GM18498 (cell line): Measurements from ENCODE around the gene DOCK2.
"Not testable (repeated sequence)": the region's sequence is repeated elsewhere in the genome, so short reads cannot be mapped to it uniquely, and the experiment has no call there.

Experiments used
- ATAC-seq: cut with Tn5 transposase; IDR thresholded peaks from one replicate; pipeline ENCODE4 v1.9.1; 2021; ENCODE audit warnings: mild to moderate bottlenecking, moderate library complexity; ENCODE audit not compliant: unreplicated experiment

DOCK2 gene

DNA sequence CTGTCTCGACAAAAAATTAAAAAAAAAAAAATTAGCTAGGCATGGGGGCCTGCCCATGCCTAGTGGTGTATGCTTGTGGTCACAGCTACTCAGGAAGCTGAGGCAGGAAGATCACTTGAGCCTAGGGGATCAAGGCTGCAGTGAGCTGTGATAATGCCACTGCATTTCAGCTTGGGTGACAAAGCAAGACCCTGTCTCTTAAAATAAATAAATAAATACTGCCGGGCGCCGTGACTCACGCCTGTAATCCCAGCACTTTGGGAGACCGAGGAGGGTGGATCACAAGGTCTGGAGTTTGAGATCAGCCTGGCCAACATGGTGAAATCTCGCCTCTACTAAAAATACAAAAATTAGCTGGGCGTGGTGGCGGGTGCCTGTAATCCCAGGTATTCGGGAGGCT is 115.5 kb downstream of the DOCK2 start:
- ATAC-seq, result not testable (repeated sequence)

DNA sequence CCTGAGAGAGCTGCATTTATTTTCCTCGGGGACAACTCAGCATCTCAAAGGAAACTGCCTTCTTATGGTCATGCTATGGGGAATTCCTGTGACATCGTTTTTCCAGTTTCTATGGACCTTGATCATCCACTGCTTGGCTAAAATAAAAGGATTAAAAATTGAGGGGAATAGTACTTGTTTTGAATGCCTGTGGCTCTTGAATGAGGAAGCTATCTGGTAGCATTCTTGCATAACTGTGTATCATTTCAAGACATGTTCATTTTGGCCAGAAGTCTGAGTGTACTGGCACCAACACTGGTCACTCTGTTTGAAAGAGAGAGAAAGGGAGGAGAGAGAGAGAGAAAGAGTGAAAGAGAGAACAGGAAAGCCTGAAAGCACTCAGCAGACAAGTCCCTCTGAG is 116.7 kb downstream of the DOCK2 start:
- ATAC-seq, result no peak

DNA sequence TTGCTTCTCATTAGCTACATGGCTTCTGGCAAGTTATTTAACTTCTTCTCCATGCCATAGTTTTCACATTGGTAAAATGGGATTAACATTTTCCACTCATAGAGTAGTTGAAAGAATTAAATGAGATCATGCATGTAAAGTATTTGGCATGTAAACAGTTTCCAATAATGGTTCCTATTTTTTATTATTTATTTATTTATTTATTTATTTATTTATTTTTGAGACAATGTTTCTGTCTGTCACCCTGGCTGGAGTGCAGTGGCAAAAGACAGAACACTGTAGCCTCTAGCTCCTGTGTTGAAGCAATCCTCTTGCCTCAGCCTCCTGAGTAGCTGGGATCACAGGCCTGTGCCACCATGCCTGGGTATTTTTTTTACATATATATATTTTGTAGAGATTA is 117.7 kb downstream of the DOCK2 start:
- no peak for ATAC-seq

DNA sequence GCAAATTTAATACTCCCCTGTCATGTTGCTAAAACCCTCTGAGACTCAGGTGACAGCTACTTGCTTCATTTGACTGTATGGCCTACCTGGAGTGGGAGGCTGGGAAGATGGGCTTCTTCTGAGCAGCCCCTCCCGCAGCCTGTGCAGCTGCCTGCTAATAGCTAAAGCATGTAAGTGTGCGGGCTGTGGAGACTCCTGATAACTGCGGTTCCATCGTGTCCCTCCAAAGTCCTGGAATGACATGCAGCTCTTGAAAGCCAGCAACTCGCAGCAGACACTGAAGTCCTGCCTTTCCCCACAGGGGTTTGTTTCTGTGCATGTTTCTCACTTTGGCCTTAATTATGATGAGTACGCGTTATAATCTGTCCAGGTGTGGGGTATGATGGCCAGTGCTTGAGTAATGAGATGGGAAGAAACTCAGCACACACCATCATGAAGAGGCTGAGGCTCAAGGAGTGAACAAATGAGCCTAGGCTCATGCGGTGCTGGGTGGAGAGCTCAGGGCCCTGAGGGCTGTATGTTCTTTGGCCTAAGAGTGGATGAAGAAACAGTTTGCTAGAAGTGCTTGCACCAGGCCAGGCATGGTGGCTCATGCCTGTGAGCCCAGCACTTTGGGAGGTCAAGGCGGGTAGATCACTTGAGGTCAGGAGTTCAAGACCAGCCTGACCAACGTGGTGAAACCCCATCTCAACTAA is 119.1 kb downstream of the DOCK2 start:
- no peak for ATAC-seq

DNA sequence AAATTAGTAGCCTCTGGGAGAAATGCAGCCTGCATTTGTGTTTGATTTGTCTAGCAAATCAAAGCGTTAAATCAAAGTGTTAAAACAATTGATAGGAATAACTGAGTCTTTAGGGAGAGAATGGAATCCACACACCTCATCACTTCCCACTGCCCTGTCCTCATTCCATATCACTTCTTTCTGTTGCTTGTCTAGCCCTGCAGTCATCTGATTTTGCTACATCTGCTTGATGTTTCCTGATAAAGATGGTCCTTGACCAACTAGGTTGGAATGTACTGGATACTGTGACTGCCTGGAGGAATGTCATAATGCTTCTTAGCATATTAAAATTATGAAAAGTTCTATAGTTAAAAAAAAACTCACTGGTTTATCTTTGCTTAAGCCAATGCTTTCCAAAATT is 119.9 kb downstream of the DOCK2 start:
- no peak for ATAC-seq

DNA sequence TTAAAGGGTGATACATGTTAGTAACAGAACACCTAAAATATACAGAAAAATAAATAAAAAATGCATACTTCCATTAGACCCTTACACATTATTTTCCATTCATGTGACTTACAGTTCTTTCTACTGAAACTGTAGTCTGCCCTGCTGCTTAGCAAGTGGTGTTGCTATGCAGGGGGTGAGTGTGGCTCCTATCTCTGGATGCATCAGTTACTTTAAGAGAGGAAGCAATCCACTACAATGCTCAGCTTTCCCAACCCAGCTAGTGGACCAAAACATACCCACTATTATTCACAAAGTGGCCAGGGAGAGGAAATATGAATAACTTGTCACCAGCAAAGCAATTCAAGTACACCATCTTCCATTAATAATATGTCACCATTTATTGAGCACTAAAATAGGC is 121.8 kb downstream of the DOCK2 start:
- ATAC-seq, result no peak

DNA sequence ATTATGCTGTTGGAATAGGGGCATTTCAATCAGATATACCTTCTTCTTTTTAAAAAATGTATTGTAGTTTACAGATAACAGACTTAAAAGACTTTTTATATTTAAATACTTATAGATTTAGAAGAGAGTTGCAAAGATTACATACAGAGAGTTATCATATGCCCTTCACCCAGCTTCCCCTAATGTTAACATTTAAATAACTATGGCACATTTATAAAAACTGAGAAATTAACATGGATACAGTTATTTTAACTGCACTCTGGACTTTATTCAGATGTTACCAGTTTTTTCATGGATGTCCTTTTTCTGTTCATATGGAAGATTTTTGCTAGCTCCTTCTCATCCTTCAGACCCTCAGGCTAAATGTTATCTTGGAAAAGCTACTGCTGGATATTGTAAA is 123.2 kb downstream of the DOCK2 start:
- no peak for ATAC-seq

DNA sequence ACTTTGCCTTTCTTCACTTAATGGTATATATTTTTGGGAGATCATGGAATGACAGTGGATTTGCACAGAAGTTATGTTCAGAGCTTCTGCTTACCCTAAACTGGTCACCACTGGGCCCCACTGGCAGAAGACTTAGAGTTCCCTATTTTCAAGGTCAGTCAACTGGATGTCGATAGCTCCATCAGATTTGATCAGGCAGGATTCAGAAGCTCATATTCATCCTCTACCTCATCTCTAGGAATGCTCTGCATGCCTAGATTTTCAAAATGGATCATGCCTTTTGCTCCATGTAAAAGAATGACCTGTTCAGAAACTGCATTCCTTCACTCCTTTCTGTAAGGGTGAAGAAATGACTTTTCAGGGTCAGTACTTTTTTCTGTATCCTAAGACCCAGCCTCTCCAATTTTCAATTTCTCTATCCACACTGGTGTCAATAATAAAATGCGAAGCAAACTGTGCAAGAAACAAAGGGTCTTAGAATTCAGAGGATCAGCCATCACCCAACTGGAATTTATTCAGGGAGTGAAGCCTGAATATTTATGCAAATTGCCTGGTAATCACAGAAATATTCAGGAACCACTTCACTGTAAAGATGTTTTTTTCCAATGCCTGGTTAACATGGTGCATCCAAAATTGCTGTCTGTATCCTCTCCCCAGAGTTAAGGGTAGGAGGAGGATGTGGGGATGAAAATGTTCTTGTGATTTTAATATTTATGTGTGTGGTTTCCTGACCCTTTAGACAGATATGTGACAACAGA is 125.4 kb downstream of the DOCK2 start:
- ATAC-seq, result no peak

DNA sequence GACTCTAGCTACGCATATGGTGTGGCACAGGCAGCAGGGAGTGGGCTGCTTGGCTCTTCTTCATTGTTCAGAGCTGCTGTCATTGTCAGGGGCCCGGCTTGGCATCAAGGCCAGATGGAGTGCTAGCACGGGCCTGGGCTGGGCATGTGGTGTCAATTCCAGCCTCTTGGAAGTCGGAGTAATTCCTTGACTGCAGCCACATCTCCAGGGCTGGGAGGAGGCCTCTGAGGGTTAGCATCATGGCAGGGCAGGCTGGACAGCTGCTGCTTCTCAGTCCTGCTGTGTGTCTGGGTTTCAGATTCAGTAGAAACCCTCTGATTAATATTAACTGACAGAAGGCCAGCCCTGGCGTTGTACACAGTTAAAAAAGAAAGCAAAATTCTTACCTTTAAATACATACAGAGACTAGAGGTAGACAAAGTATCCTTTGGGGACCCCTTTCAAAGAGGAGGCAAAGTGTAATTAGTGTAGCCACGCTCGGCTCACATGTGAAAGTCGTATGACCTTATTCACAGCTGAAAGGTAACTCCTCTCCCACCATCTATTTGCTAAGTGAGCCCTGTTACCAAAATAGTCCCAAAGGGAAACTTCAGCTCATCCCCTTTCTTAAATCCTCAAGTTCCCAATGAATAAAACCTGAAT is 126.4 kb downstream of the DOCK2 start:
- peak; percentile 82 for ATAC-seq

DNA sequence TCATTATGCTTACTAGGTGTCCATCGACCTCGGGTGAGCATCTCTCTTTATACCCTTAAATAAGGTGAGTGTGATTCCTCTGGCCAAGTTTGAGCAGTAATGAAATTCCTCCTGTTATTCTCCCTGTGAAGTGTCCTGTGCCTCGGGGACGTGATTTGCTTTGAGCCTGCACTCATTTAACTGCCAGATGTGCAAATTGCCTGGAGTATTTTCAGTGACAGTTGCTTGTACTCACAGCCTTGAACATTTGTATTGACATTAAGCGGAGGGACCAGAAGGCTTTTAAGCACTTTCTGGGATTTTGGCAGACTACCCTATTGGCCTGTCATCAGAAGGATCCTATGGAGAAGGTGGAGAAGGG is 126.9 kb downstream of the DOCK2 start:
- ATAC-seq, result no peak

DNA sequence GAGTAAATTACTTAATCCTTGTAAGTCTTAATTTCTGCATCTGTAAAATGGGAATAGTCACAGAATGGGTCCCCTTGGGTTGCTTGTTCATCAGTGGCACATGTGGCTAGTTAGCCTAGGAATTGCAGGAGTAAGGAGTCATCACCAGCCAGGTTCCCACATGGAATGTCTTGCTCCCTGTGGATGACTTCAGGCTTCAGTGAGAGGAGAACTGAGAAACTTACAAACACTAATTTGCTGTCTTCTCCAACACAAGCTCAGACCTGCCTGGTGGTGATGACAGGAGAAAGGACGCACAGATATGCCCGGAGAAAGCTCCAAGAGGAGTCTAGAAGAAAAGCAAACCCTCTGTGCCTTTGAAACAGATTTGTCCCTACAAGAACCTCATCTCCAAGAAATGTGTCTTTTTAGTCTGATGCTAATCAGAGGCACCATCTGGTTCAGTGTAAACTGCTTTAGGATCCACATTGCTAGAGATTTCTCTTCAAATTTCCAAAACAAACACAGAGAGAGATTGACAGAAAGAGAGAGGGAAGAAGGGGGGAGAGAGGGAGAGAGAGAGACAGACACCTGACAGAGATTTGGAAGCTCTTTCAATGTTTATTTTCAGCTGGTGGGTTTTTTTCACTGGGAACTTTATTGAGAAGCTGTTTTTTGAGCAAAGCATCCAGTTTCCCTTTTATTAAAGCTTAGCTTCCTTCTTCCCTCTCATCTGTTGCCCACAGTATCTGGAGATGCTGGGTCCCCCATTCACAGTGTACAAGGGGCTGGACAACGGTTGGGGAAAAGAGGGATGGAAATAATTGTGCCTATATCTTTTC is 128.3 kb downstream of the DOCK2 start:
- no peak for ATAC-seq

DNA sequence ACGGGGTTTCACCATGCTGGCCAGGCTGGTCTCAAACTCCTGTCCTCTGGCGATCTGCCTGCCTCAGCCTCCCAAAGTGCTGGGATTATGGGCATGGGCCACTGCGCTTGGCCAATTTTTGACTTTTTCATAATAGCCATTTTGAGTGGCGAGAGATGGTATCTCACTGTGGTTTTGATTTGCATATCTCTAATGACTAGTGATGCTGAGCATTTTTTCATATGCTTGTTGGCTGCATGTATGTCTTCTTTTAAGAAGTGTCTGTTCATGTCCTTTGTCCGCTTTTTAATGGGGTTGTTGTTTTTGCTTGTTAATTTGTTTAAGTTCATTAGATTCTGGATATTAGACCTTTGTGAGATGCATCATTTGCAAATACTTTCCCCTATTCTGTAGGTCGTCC is 129.9 kb downstream of the DOCK2 start:
- ATAC-seq, result peak; percentile 32

DNA sequence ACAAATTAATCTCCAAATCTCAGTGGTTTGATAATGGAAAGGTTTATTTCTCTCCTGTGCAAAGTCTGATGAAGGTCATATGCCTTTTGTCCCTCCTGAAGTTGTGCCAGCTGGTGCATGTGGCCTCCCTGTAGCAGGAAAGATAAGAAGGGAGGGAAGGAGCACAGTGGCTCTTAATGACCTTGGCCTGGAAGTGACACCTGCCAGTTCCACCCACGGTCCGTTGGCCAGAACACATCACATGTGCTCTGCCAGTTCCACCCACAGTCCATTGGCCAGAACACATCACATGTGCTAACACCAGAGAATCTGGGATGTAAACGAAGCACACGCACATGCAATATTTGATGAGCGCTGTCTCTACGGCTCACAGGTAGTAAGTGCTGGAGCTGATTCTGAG is 130.9 kb downstream of the DOCK2 start:
- no peak for ATAC-seq

DNA sequence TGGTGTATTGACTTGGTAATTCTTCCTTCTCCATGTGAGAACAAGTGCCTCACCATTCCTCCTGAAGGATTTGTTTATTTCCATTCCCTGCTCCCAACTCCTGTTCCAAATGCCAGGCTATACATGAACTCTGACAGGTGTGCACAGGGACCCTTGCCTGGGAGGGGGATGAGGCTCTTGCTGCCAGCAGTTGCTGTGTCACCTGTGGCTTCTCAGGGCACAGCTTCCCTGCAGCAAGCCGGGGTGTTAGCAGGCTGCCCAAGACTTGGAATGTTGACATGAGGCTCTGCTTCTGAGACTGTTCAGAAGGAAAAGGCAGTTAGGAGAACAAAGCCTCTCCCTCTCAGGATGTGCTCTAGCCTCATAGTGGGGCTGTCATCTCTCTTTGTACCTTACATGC is 131.3 kb downstream of the DOCK2 start:
- no peak for ATAC-seq

DNA sequence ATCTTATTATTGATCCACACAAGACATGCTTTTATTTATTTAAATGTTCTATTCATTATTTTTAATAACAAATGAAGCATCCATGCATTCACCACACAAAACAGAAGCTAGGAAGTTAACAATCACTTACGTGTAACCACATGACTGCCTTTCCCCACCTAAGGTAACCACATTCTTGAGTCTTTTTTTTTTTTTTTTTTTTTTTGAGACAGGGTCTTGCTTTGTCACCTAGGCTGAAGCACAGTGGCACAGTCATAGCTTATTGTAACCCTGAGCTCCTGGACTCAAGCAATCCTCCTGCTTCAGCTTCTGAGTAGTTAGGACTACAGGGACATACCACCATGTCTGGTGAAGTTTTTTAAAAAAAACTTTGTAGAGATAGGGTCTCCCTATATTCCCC is 133.0 kb downstream of the DOCK2 start:
- no peak for ATAC-seq

DNA sequence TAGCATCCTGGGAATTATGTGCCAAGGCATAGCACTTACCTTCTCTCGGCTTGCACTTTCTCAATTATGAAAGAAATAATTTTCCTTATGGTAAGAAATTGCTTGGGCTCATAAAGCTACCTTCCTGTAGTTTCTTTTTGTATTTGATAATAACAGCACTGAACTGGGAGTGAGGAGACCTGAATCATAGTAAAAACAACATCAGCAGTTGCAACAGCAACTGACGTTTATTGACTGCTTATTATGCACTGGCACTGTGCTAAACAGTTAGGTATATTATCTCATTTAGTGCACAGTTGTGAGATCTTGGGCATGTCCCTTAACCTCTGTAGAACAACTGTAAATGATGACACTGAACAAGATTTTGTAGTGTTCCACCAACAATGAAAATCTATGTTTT is 135.2 kb downstream of the DOCK2 start:
- no peak for ATAC-seq

DNA sequence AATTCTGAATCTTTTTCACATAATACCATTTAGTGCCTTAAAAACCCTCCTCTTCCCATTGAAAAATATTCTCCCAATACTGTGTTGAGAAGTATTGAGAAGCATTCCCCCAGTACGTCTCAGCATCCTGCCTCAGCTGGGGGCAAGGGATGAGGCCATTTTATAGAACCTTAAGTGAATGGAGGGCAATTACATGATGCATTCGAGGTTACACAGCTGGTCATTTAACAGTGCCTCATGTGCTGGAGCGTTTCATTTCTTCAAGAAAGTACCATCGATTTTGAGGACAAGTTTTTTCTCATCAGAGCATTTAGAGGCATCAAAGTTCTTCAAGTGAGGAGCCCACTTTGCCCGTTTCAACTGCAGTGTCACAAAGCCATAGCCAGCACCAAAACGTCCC is 135.6 kb downstream of the DOCK2 start:
- no peak for ATAC-seq

DNA sequence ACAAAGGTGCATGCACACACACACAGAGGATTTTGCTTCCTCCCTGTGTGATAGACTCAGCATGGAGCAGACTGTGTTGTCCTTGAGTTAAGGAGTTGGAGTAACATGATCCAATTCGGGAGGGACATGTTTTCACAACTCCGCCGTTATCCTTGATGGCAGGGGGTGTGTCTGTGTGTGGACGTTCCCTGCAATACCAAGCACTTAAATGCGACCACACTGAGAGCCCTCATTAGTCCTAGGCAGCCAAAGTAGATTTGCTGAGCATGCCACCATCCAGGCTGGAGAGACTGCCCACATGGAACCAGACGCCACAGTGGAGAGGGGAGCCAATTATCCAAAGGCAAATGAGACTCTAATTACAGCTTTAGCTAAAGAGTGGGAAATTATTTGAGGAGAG is 140.1 kb downstream of the DOCK2 start:
- ATAC-seq, result no peak

DNA sequence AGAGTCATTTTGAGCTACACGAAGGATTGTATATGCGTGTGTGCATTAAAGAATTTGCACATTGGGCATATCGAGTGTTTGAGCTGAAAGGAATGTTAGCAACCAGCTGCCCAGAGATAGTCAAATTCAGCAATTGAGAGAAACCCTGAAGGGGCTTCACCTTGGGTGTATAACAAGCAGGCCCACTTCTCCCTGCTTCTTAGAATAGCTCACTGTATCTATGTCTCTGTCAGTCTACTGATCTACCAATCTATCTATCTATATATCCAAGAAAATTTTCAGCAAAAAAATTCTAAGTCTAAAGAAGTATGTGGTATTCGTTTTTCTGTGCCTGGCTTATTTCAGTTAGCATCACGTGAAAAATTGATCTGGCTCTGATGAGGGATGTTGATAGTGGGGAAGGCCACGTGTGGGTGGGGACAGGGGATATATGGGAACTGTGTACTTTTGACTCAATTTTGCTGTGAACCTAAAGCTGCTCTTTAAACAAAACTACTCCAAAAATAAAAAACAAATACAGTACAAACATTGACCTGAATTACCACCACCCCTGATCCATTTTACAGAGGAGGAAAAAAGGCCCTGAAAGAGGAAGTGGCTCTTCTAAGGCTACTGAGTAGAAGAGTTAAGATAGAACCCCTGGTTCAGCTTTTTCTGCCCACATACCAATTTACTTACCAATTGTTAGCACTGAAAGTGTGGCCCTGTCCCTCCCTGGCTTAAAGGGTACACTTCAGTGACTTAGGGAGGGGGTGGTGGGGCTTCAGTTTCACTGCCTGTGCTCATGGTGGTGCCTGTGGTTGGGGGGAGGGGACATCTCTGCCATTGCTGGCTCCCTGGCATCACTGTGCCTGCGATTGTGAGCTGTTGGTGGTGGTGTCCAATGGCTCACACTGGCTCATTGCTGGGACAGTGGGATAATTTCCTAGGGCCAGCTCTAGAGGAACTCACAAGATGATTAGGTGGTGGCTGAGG is 141.8 kb downstream of the DOCK2 start:
- peak; percentile 94 for ATAC-seq
